SK-N-SH (cell line): ENCODE data around the gene TMEM116. TPM values are rescaled to one million over a fixed set of nuclear protein-coding genes. Genes with fewer than 3 reads are reported as not detected.

Experiments
- CTCF ChIA-PET: fragments of 300-600, 350-600 bp; formaldehyde crosslinking; extraction: SDS; loops from one replicate; lab custom pipeline; 2021; lab: Yijun Ruan, JAX
- POLR2A ChIA-PET: fragments of 350-600 bp; sonication (Branson Sonifier 250); formaldehyde crosslinking; extraction: SDS; loops from one replicate; lab custom pipeline; 2020; ENCODE audit warnings: antibody characterized with exemption, inconsistent platforms; lab: Yijun Ruan, JAX
- DNase-seq: peaks from one replicate; pipeline ENCODE4 v3.0.0; 2012
- H2AFZ ChIP-seq: fragments of 200-600 bp; sonication (generic); 2 replicates; pipeline ENCODE4 v1.8.1; 2016; ENCODE audit warnings: antibody characterized with exemption, mild to moderate bottlenecking, low read depth
- H3F3A ChIP-seq: fragments of 200-600 bp; sonication (generic); replicated peaks from 2 replicates; pipeline ENCODE3; 2016; ENCODE audit warnings: antibody characterized with exemption, mild to moderate bottlenecking; ENCODE audit not compliant: insufficient read depth
- H3K27ac ChIP-seq, 2 experiments: fragments of 200-500 bp in 1 of 2; fragments of 200-600 bp in 1 of 2; sonication (Bioruptor generic) in 1 of 2; sonication (generic), shearing (Covaris generic) in 1 of 2; 2 replicates each; pipeline versions ENCODE4 v1.5.1 to v1.6.1; 2014 to 2016; ENCODE audit warnings: low read depth in 2 of 2, inconsistent platforms in 1 of 2, low read length in 1 of 2, mild to moderate bottlenecking in 1 of 2, mixed read lengths in 1 of 2
- H3K27me3 ChIP-seq: fragments of 200-600 bp; sonication (generic), shearing (Covaris generic); 2 replicates; pipeline ENCODE4 v1.6.1; 2016; ENCODE audit warnings: mixed run types; ENCODE audit not compliant: insufficient read depth
- H3K36me3 ChIP-seq, 2 experiments: fragments of 200-500 bp in 1 of 2; fragments of 200-600 bp in 1 of 2; sonication (Bioruptor generic) in 1 of 2; sonication (generic) in 1 of 2; replicated peaks in 1 of 2; 2 replicates each; pipeline versions ENCODE3 to v1.5.1; 2014 to 2016; ENCODE audit warnings: low read length in 1 of 2, mild to moderate bottlenecking in 1 of 2; ENCODE audit not compliant: insufficient read depth in 2 of 2, control insufficient read depth in 1 of 2
- H3K4me1 ChIP-seq, 2 experiments: fragments of 200-500 bp in 1 of 2; fragments of 200-600 bp in 1 of 2; sonication (Bioruptor generic) in 1 of 2; sonication (generic), shearing (Covaris generic) in 1 of 2; 2 replicates each; pipeline versions ENCODE4 v1.5.1 to v1.6.1; 2014 to 2016; ENCODE audit warnings: low read depth in 1 of 2, low read length in 1 of 2, mixed run types in 1 of 2; ENCODE audit not compliant: insufficient read depth in 2 of 2, control insufficient read depth in 1 of 2
- H3K4me2 ChIP-seq: fragments of 200-600 bp; sonication (generic), shearing (Covaris generic); 2 replicates; pipeline ENCODE4 v1.6.1; 2017; ENCODE audit warnings: mixed run types
- H3K4me3 ChIP-seq, 2 experiments: fragments of 200-500 bp in 1 of 2; fragments of 200-600 bp in 1 of 2; sonication (Bioruptor generic) in 1 of 2; sonication (generic), shearing (Covaris generic) in 1 of 2; 2 replicates each; pipeline versions ENCODE4 v1.5.1 to v1.8.1; 2014 to 2016; ENCODE audit warnings: low read depth in 2 of 2, inconsistent platforms in 1 of 2, low read length in 1 of 2, mild to moderate bottlenecking in 1 of 2, mixed read lengths in 1 of 2, moderate library complexity in 1 of 2
- H3K79me2 ChIP-seq: fragments of 200-600 bp; sonication (generic); 2 replicates; pipeline ENCODE4 v1.8.1; 2017; ENCODE audit warnings: mild to moderate bottlenecking; ENCODE audit not compliant: insufficient read depth
- H3K9ac ChIP-seq: fragments of 200-600 bp; sonication (generic); 2 replicates; pipeline ENCODE4 v1.6.1; 2017; ENCODE audit warnings: mixed run types
- H3K9me2 ChIP-seq: fragments of 200-600 bp; sonication (generic); 2 replicates; pipeline ENCODE4 v1.6.1; 2017; ENCODE audit warnings: mixed run types
- H3K9me3 ChIP-seq: fragments of 200-600 bp; sonication (generic); 2 replicates; pipeline ENCODE4 v1.6.1; 2017; ENCODE audit warnings: mixed run types, mild to moderate bottlenecking, moderate library complexity
- H4K20me1 ChIP-seq: fragments of 200-600 bp; sonication (generic); 2 replicates; pipeline ENCODE4 v1.6.1; 2017; ENCODE audit warnings: mild to moderate bottlenecking, mixed run types; ENCODE audit not compliant: insufficient read depth
- FOXJ3 ChIP-seq: sonication (generic); formaldehyde crosslinking; IDR thresholded peaks from 2 replicates; pipeline ENCODE4 v1.5.1; 2020; ENCODE audit warnings: mild to moderate bottlenecking, missing genetic modification reagents
- GABPA ChIP-seq: IDR thresholded peaks from 2 replicates; pipeline ENCODE4 v1.4.0; 2012; ENCODE audit warnings: low read depth, mild to moderate bottlenecking
- GATA2 ChIP-seq: sonication (generic); formaldehyde crosslinking; IDR thresholded peaks from 2 replicates; pipeline ENCODE4 v1.5.0; 2020; ENCODE audit warnings: mild to moderate bottlenecking, missing genetic modification reagents
- IRF3 ChIP-seq: fragments of 150-350 bp; IDR thresholded peaks from 2 replicates; pipeline ENCODE4 v1.6.1; 2016; ENCODE audit warnings: mild to moderate bottlenecking, low read depth, low read length
- JUND ChIP-seq: IDR thresholded peaks from 2 replicates; pipeline ENCODE4 v1.4.0; 2012
- MAX ChIP-seq: IDR thresholded peaks from 2 replicates; pipeline ENCODE4 v1.4.0; 2012; ENCODE audit warnings: low read depth
- MEF2A ChIP-seq: IDR thresholded peaks from 2 replicates; pipeline ENCODE4 v1.4.0; 2012; ENCODE audit warnings: low read depth, borderline replicate concordance
- MXI1 ChIP-seq: IDR thresholded peaks from 2 replicates; pipeline ENCODE4 v1.6.1; 2012; ENCODE audit warnings: mild to moderate bottlenecking, low read depth, low read length, improper control_type of control experiment
- NFIC ChIP-seq: IDR thresholded peaks from 2 replicates; pipeline ENCODE4 v1.4.0; 2012; ENCODE audit warnings: borderline replicate concordance
- PBX3 ChIP-seq: IDR thresholded peaks from 2 replicates; pipeline ENCODE4; 2012
- POLR2AphosphoS5 ChIP-seq: IDR thresholded peaks from 2 replicates; pipeline ENCODE4 v1.6.1; 2012; ENCODE audit warnings: low read depth, low read length
- RAD21 ChIP-seq: IDR thresholded peaks from 2 replicates; pipeline ENCODE4 v1.6.1; 2012; ENCODE audit warnings: mild to moderate bottlenecking, low read length
- RFX5 ChIP-seq: IDR thresholded peaks from 2 replicates; pipeline ENCODE4 v1.6.1; 2012; ENCODE audit warnings: mild to moderate bottlenecking, improper control_type of control experiment, low read length
- RXRA ChIP-seq: IDR thresholded peaks from 2 replicates; pipeline ENCODE4 v1.4.0; 2012; ENCODE audit warnings: low read depth, mild to moderate bottlenecking, borderline replicate concordance
- SMC3 ChIP-seq: IDR thresholded peaks from 2 replicates; pipeline ENCODE4 v1.6.1; 2012; ENCODE audit warnings: low read depth, low read length, improper control_type of control experiment
- TAF1 ChIP-seq: IDR thresholded peaks from 2 replicates; pipeline ENCODE4 v1.6.1; 2012; ENCODE audit warnings: low read depth, mild to moderate bottlenecking, low read length, moderate library complexity, borderline replicate concordance
- TCF12 ChIP-seq: IDR thresholded peaks from 2 replicates; pipeline ENCODE4 v1.4.0; 2012
- WGBS: methylation state at CpG from one replicate; pipeline ENCODE4 v1.1.6; 2017; ENCODE audit warnings: low lambda C conversion rate; 5-methylcytosine and 5-hydroxymethylcytosine counted together
- polyA plus RNA-seq, 3 experiments: library from polyadenylated mRNA; depleted of rRNA; stranded (reverse); fragments of >200 nt; gene quantifications; 2 replicates each; pipeline ENCODE4 v1.2.3, GENCODE V29; 2012

Gene TMEM116
- polyA plus RNA-seq, 1 of the 3 experiments (the other 2 are of a cell fraction) = 7.9 TPM

- no peak for TF ChIP-seq MEF2A
- no peak for TF ChIP-seq FOXJ3 (CRISPR knock-in tag)
- TF ChIP-seq MAX = no peak
- TF ChIP-seq MXI1 = no peak
- no peak for TF ChIP-seq IRF3
- no peak for TF ChIP-seq TAF1
- TF ChIP-seq TCF12 = no peak
- Histone ChIP-seq H3K4me3 (no peak overlapping the region; a peak in 1 of 4 replicates), H3K4me2 (no peak overlapping the region), H3K36me3 (peaks cover 54 to 72% of the 10 kb centered on the region in 2 experiments), H2AFZ (no peak overlapping the region), H3F3A (no peaks in the 10 kb centered on the region), H3K9ac (no peak overlapping the region), H3K9me3 (no peaks in the 10 kb centered on the region), H3K27me3 (no peaks in the 10 kb centered on the region), H3K27ac (no peak overlapping the region), H3K9me2 (no peaks in the 10 kb centered on the region), H3K79me2 (no peaks in the 10 kb centered on the region), H4K20me1 (no peaks in the 10 kb centered on the region), H3K4me1 (no peaks in the 10 kb centered on the region)
- ChIA-PET POLR2A (no interaction called here), CTCF (no interaction called here)
- no peak for DNase-seq
- WGBS = 96% methylated on average over 2 of the region's 2 CpGs
Measured at GRCh38 chr12:111893287-111893686, 119.7 kb downstream of the TMEM116 start.

GRCh38 chr12:111887926-111888745 is 124.8 kb downstream of the TMEM116 start:
- no peaks in the 10 kb centered on the region for H3K79me2 ChIP-seq
- no peak overlapping the region for H3K27ac ChIP-seq
- TF ChIP-seq IRF3 = no peak
- TF ChIP-seq TCF12 = no peak
- TF ChIP-seq JUND = no peak
- TF ChIP-seq POLR2AphosphoS5 = no peak
- no peak for TF ChIP-seq NFIC
- TF ChIP-seq RFX5 = no peak
- no peak for TF ChIP-seq GATA2 (CRISPR knock-in tag)
- TF ChIP-seq MEF2A = no peak
- TF ChIP-seq RXRA = no peak
- no peak for TF ChIP-seq RAD21
- TF ChIP-seq SMC3 = no peak
- no peak for TF ChIP-seq GABPA
- no peak for TF ChIP-seq PBX3
- no peak overlapping the region for H3K4me2 ChIP-seq
- H3K36me3 ChIP-seq = peaks cover 59 to 76% of the 10 kb centered on the region in 2 experiments
- no peaks in the 10 kb centered on the region for H3F3A ChIP-seq
- no peak overlapping the region for H2AFZ ChIP-seq
- H3K27me3 ChIP-seq = no peaks in the 10 kb centered on the region
- no peak for DNase-seq
- WGBS = 96% methylated on average over 11 of the region's 11 CpGs
- no peak overlapping the region for H3K4me3 ChIP-seq
- H4K20me1 ChIP-seq = no peaks in the 10 kb centered on the region
- ChIA-PET POLR2A (no interaction called here), CTCF (interaction anchor here (0.8 kb wide), 1 partner anchor 14 kb away, joined by 3 read pairs; no protein-coding TSS in a partner anchor)
- no peaks in the 10 kb centered on the region for H3K9me3 ChIP-seq
- no peaks in the 10 kb centered on the region for H3K4me1 ChIP-seq
- H3K9me2 ChIP-seq = no peaks in the 10 kb centered on the region
- no peak overlapping the region for H3K9ac ChIP-seq
